Lower leg skin (tissue), 4 donors: Measurements from ENCODE around the gene STK38. TPM values are rescaled to one million over a fixed set of nuclear protein-coding genes. Genes with fewer than 3 reads are reported as not detected.

Experiments
- DNase-seq, 2 donors: peaks; one replicate each; pipeline ENCODE4 v3.0.0-alpha.2; 2019; ENCODE audit warnings: low spot score in 2 of 2
- H3K4me3 ChIP-seq: fragments of 200-600 bp; sonication (generic); 2 replicates; pipeline ENCODE4 v1.5.1; 2017; ENCODE audit warnings: mild to moderate bottlenecking, low read depth; ENCODE audit not compliant: poor library complexity, severe bottlenecking
- CTCF ChIP-seq, 3 donors: fragments of 450-650 bp; IDR thresholded peaks; one replicate each; pipeline ENCODE4 v1.5.1; 2016; ENCODE audit warnings: antibody characterized with exemption in 3 of 3, mild to moderate bottlenecking in 3 of 3, moderate library complexity in 2 of 3
- POLR2A ChIP-seq, 2 donors: fragments of 450-650 bp; IDR thresholded peaks; one replicate each; pipeline ENCODE4 v1.6.1; 2016 to 2017; ENCODE audit warnings: antibody characterized with exemption in 2 of 2, mild to moderate bottlenecking in 1 of 2, moderate library complexity in 1 of 2
- WGBS, 2 donors: methylation state at CpG; one replicate each; pipeline ENCODE4 v1.1.5; 2018; 5-methylcytosine and 5-hydroxymethylcytosine counted together
- intact Hi-C: fragments of 100-400 bp; cut with DNase I; formaldehyde crosslinking; loops from one replicate; pipeline ENCODE4 v1.15.0; 2023; ENCODE audit warnings: low total_unique reads
- total RNA-seq, 4 donors: library from RNA; depleted of rRNA; stranded (reverse); fragments of >200 nt; gene quantifications; one replicate each; pipeline ENCODE4 v1.1.0, GENCODE V29; 2016

STK38 gene
- total RNA-seq, 4 donors from 2014 or later: 27.1 to 37.4 (median 30.6) TPM

GRCh38 chr6:36508532-36508931 is 38.7 kb downstream of the STK38 start:
- no peak overlapping the region for H3K4me3 ChIP-seq
- DNase-seq: no peak
- 85 to 87% methylated on average over 7 to 8 of the region's 10 CpGs for WGBS, 2 donors
- intact Hi-C loops: no loop called here
- no peak for TF ChIP-seq CTCF (IDR thresholded peaks at IDR 0.05)
- no peak for TF ChIP-seq POLR2A (IDR thresholded peaks at IDR 0.05)

DNA sequence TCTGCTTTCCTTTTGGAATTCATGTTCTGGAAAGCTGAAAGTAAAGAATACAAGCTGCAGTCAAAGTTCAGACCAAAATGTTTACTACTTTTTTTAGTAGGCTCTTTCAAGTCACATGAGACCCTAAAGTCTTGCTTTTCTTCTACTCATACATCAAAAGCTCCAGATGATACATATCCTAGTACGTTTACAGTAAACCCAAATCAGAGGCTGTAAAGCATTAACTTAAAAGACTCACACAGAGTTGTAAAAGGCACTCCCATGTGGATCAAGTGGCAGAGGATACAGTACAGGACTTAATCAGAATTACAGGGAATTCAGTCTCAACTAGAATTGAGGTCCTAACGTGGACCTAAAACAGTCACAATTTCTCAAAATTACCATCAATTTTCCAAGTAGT is 40.7 kb downstream of the STK38 start:
- TF ChIP-seq CTCF (IDR thresholded peaks at IDR 0.05) (no peak), POLR2A (IDR thresholded peaks at IDR 0.05) (no peak)
- 80 to 87% methylated on average over 2 of the region's 2 CpGs for WGBS, 2 donors
- DNase-seq: no peak
- H3K4me3 ChIP-seq: no peak overlapping the region
- intact Hi-C loops: no loop called here

DNA sequence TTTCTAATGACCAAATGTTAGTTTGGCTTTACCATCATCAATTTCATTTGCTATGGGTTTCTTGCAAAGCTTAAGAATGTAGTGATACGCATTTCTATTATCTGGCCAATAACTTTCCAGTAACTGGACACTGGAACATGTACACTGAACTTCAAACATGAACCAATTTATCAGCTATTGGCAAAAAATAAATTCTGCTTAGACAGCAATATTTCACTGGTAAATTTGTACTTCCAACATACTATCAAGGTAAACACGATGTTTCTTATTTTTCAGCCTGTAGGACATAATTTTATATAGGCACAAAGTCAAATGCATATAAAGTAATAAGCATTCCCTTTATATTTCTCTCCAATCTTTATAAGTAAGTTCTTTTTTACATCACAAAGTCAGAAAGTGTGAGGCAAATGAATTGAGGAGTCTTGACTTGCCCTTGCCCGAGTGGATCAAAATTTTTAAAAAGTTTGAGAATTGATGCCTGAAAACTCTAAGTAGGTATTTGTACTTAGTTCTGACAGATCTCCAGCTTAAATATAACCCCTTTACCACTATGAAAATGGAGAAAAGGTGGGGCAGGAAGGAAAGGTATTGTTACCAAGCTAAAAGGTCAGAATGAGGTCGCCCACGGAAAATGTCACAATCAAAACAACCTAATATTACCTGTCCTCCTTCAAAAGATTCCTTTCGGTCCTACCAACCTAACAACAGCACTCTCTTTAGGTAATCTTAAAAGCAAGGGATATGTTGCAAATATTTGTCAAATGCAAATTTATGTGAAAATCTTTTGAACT is 41.3 kb downstream of the STK38 start:
- H3K4me3 ChIP-seq: no peak overlapping the region
- TF ChIP-seq POLR2A (IDR thresholded peaks at IDR 0.05) (no peak), CTCF (IDR thresholded peaks at IDR 0.05) (no peak)
- no peak for DNase-seq
- WGBS, 2 donors: 79 to 84% methylated on average over 6 of the region's 6 CpGs
- intact Hi-C loops: no loop called here

- intact Hi-C loops: no loop called here
- 97% methylated on average over 2 of the region's 2 CpGs for WGBS, 2 donors
- no peak overlapping the region for H3K4me3 ChIP-seq
- no peak for TF ChIP-seq CTCF (IDR thresholded peaks at IDR 0.05)
- TF ChIP-seq POLR2A (IDR thresholded peaks at IDR 0.05): no peak
- DNase-seq: no peak
These were observed 42.3 kb downstream of the STK38 start for GRCh38 chr6:36504982-36505381.

GRCh38 chr6:36504181-36504580 is 43.1 kb downstream of the STK38 start:
- DNase-seq: no peak
- WGBS, 2 donors: 91 to 95% methylated on average over 3 of the region's 3 CpGs
- no peak overlapping the region for H3K4me3 ChIP-seq
- intact Hi-C loops: no loop called here
- TF ChIP-seq CTCF (IDR thresholded peaks at IDR 0.05): no peak
- no peak for TF ChIP-seq POLR2A (IDR thresholded peaks at IDR 0.05)

DNA sequence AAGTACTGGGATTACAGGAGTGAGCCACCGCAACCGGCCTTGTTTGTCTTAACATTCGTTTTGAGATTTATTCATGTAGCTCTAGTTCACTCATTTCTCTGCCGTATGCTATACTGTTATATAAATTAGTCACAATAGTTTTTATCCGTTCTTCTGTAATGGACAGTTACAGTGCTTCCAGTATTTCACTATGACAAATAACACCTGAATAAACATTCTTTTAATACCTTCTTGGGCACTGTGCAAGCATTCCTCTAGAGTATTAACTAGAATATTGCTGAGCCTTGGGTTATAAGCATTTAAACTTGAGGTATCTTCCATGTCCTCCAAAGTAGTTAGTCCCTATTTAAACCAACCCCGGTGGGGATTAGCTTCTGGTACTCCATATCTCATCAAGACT is 45.6 kb downstream of the STK38 start:
- intact Hi-C loops: no loop called here
- no peak for TF ChIP-seq POLR2A (IDR thresholded peaks at IDR 0.05)
- TF ChIP-seq CTCF (IDR thresholded peaks at IDR 0.05): no peak
- DNase-seq: no peak
- 80 to 97% methylated on average over 6 of the region's 6 CpGs for WGBS, 2 donors
- H3K4me3 ChIP-seq: no peak overlapping the region
